ENCODE data around the gene NPLOC4. TPM values are rescaled to one million over a fixed set of nuclear protein-coding genes. Genes with fewer than 3 reads are reported as not detected.
"Not testable (repeated sequence)": the region's sequence is repeated elsewhere in the genome, so short reads cannot be mapped to it uniquely, and the experiment has no call there.

NPLOC4 gene
- total RNA-seq, 6 donors from 2014 or later, result 59.9 to 373 (median 87.4) TPM

DNA sequence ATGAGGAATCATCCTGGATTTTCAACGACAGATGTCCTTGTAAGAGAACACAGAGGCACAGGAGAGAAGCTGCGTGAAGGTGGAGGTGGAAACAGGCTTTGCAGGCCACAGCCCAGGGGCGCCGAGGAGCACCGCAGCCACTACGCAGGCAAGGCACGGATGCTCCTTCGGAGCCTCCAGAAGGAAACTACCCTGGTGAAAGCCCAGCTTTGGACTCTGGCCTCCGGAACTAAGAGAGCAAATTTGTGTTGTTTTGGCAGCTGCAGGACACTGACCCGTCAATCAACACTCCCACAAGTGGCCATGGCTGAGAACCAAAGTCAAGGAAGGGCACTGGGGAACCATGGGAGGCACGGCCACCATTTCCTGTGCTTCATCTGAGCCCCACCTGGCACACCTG lies 43.2 kb upstream of the NPLOC4 start:
- DNase-seq (no peak), ATAC-seq (ENCODE audit: low FRiP score in 2 of 2) (no peak)
- Histone ChIP-seq H3K9me3 (no peaks in the 10 kb centered on the region), H3K27ac (no peak overlapping the region), H3K4me3 (no peak overlapping the region), H3K27me3 (no peaks in the 10 kb centered on the region), H3K36me3 (peaks cover 0 to 12% (median 0%) of the 10 kb centered on the region in 4 donors), H3K4me1 (peaks cover 16 to 25% (median 17%) of the 10 kb centered on the region in 4 donors)
- TF ChIP-seq POLR2AphosphoS5 (IDR thresholded peaks at IDR 0.05), result no peak
- TF ChIP-seq, protein P1, sequence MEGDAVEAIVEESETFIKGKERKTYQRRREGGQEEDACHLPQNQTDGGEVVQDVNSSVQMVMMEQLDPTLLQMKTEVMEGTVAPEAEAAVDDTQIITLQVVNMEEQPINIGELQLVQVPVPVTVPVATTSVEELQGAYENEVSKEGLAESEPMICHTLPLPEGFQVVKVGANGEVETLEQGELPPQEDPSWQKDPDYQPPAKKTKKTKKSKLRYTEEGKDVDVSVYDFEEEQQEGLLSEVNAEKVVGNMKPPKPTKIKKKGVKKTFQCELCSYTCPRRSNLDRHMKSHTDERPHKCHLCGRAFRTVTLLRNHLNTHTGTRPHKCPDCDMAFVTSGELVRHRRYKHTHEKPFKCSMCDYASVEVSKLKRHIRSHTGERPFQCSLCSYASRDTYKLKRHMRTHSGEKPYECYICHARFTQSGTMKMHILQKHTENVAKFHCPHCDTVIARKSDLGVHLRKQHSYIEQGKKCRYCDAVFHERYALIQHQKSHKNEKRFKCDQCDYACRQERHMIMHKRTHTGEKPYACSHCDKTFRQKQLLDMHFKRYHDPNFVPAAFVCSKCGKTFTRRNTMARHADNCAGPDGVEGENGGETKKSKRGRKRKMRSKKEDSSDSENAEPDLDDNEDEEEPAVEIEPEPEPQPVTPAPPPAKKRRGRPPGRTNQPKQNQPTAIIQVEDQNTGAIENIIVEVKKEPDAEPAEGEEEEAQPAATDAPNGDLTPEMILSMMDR (IDR thresholded peaks at IDR 0.05), result no peak
- TF ChIP-seq POLR2A (IDR thresholded peaks at IDR 0.05), result no peak
- TF ChIP-seq EP300 (IDR thresholded peaks at IDR 0.05), result no peak
- 85 to 92% methylated on average over 11 of the region's 11 CpGs for WGBS, 2 donors

DNA sequence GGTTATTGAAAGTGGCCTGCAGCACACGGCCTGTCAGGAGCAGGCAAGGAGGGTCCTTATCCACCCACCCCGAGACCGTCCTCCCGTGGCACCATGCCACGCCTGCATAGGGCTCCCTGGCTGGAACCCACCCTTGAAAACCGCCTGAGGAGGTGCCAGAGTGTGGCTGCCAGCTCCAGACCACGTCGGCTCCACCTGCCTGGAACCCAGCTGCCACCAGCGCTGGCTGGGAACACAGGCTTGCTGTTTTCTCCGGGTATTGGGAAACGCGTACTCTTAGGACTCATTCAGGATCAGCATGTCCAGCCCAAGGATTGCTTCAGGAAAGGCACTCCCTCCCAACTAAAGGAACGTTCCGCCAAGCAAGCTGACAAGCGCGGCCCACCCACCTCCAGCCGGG lies 40.0 kb upstream of the NPLOC4 start:
- no peaks in the 10 kb centered on the region for H3K9me3 ChIP-seq

DNA sequence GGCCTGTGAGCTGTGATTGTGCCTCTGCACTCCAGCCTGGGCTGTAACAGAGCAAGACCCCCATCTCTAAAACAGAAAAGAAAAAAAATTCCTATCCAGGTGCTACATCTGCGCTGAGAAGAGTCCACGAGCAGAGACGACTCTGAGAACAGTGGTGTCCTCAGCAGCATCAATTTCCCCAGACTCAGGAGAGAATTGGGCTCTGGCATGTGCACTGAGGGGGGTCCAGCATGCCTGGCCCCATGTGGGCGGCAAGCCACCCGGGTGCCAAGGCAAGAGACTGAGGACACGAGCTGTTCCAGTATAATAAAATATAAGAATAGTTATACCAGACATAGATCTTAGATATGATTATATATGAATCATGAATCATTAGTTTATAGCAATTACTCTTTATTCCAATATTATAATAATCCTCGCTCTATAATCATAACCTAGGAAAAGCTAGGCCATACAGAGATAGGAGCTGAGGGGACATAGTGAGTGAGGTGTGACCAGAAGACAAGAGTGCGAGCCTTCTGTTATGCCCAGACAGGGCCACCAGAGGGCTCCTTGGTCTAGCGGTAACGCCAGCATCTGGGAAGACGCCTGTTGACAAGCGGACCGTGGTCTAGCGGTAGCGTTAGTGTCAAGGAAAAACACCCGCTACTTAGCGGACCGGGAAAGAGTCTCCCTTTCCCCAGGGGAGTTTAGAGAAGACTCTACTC lies 38.8 kb upstream of the NPLOC4 start:
- H3K9me3 ChIP-seq; H3K27me3 ChIP-seq; DNase-seq; H3K4me1 ChIP-seq; ATAC-seq (ENCODE audit: low FRiP score in 2 of 2); H3K27ac ChIP-seq; H3K4me3 ChIP-seq: not testable (repeated sequence)
- TF ChIP-seq, protein P1 (IDR thresholded peaks at IDR 0.05), result peak; percentile 52 to 70 (median 60)
- 38 to 39% methylated on average over 18 of the region's 18 CpGs for WGBS, 2 donors
- H3K36me3 ChIP-seq, result peaks cover 14 to 40% (median 36%) of the 10 kb centered on the region in 4 donors

More for the DNA sequence above, 40.0 kb upstream of the NPLOC4 start:
- ATAC-seq (ENCODE audit: low FRiP score in 2 of 2), result peak in 1 of 2 donors; percentile 32
- Histone ChIP-seq H3K4me3 (no peak overlapping the region), H3K27me3 (no peaks in the 10 kb centered on the region), H3K27ac (no peak overlapping the region), H3K4me1 (peaks cover 0 to 2% (median 0%) of the 10 kb centered on the region in 4 donors), H3K36me3 (peaks cover 14 to 39% (median 23%) of the 10 kb centered on the region in 4 donors)
- TF ChIP-seq EP300 (IDR thresholded peaks at IDR 0.05) (no peak), POLR2AphosphoS5 (IDR thresholded peaks at IDR 0.05) (no peak), POLR2A (IDR thresholded peaks at IDR 0.05) (no peak)
- TF ChIP-seq, protein P1 (IDR thresholded peaks at IDR 0.05), result no peak
- 98% methylated on average over 11 to 15 of the region's 17 CpGs for WGBS, 2 donors
- DNase-seq, result no peak

DNA sequence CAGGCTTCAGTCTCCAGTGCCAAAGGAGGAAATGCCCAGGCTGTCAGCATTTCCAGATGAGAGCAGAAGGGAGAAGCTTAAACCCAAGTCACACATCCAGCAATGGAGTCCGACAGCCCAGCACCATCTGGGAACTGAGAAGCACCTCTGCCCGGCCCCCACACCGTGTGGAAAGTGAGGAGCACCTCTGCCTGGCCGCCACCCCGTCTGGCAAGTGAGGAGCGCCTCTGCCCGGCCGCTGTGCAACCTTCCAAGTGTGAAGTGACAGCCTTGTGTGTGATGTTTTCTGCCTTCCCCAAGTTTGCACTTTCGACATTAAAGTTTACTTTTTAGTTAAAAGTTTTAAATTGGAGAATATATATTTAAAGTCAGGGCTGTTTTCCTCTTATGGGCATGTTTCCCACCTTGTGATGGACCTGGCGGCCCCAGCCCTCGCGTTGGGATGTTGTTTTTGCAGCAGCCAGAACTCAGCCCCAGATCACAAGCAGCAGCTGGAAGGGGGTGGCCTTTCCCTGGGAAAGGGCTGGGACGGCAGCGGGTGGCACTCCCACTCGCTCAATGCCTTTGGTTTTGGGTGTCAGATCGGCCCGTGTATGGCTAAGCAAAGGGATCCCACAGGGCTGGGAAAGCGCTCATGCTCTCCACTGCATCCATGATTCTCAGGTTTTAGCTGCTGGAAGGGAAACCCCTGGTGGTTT lies 36.8 kb upstream of the NPLOC4 start:
- no peak for ATAC-seq (ENCODE audit: low FRiP score in 2 of 2)
- TF ChIP-seq EP300 (IDR thresholded peaks at IDR 0.05) (no peak), POLR2A (IDR thresholded peaks at IDR 0.05) (no peak), POLR2AphosphoS5 (IDR thresholded peaks at IDR 0.05) (no peak)
- TF ChIP-seq, protein P1 (IDR thresholded peaks at IDR 0.05), result no peak
- Histone ChIP-seq H3K9me3 (no peaks in the 10 kb centered on the region), H3K4me3 (no peak overlapping the region), H3K4me1 (peaks cover 0 to under 1% (median 0%) of the 10 kb centered on the region in 4 donors), H3K27me3 (no peaks in the 10 kb centered on the region), H3K36me3 (peaks cover 14 to 58% (median 50%) of the 10 kb centered on the region in 4 donors), H3K27ac (no peak overlapping the region)
- peak in 1 of 2 donors; percentile 63 for DNase-seq
- 89 to 90% methylated on average over 12 to 18 of the region's 18 CpGs for WGBS, 2 donors
